GM19351 (cell line): ENCODE measurements around the gene USP28.
"Not testable (repeated sequence)": the region's sequence is repeated elsewhere in the genome, so short reads cannot be mapped to it uniquely, and the experiment has no call there.

Experiments used
- ATAC-seq: cut with Tn5 transposase; IDR thresholded peaks from one replicate; pipeline ENCODE4 v1.9.1; 2021; ENCODE audit warnings: mild to moderate bottlenecking, moderate library complexity; ENCODE audit not compliant: unreplicated experiment

USP28 gene

GRCh38 chr11:113875234-113876073 lies at the start of gene USP28:
USP28 (minus strand) TSS chr11:113875572; CDS start chr11:113875501, 71 bp downstream.
- peak; percentile 81 for ATAC-seq

- ATAC-seq, result no peak
Measured at GRCh38 chr11:113923572-113923971, 48.2 kb upstream of the USP28 start.

- ATAC-seq, result not testable (repeated sequence)
Measured at GRCh38 chr11:113911491-113911890, 36.1 kb upstream of the USP28 start.

- no peak for ATAC-seq
Measured at GRCh38 chr11:113908098-113908497, 32.7 kb upstream of the USP28 start.

- ATAC-seq, result no peak
Measured at GRCh38 chr11:113907681-113908080, 32.3 kb upstream of the USP28 start.

- no peak for ATAC-seq
Measured at GRCh38 chr11:113907152-113907551, 31.8 kb upstream of the USP28 start.

- no peak for ATAC-seq
Measured at GRCh38 chr11:113906516-113906915, 31.1 kb upstream of the USP28 start.

GRCh38 chr11:113906038-113906437 lies 30.7 kb upstream of the USP28 start:
- ATAC-seq, result no peak

- ATAC-seq, result no peak
Measured at GRCh38 chr11:113904379-113905101, 29.2 kb upstream of the USP28 start, which contains the start of gene HTR3B. HTR3B (plus strand) TSS chr11:113904796; CDS start chr11:113904934, 138 bp downstream.

- ATAC-seq, result no peak
Measured at GRCh38 chr11:113901141-113901540, 25.8 kb upstream of the USP28 start.

GRCh38 chr11:113896156-113896879 lies 20.9 kb upstream of the USP28 start:
- no peak for ATAC-seq

- no peak for ATAC-seq
Measured at GRCh38 chr11:113895367-113896155, 20.2 kb upstream of the USP28 start.

- no peak for ATAC-seq
Measured at GRCh38 chr11:113894421-113894996, 19.1 kb upstream of the USP28 start.

- no peak for ATAC-seq
Measured at GRCh38 chr11:113888848-113889247, 13.5 kb upstream of the USP28 start.

- ATAC-seq, result no peak
Measured at GRCh38 chr11:113885897-113886296, 10.5 kb upstream of the USP28 start.

GRCh38 chr11:113884361-113884836 lies 9.0 kb upstream of the USP28 start:
- no peak for ATAC-seq

- ATAC-seq, result no peak
Measured at GRCh38 chr11:113881856-113882255, 6.5 kb upstream of the USP28 start.

- ATAC-seq, result no peak
Measured at GRCh38 chr11:113880971-113881370, 5.6 kb upstream of the USP28 start.

- not testable (repeated sequence) for ATAC-seq
Measured at GRCh38 chr11:113879446-113879845, 4.1 kb upstream of the USP28 start.

GRCh38 chr11:113877670-113878055 lies 2.3 kb upstream of the USP28 start:
- no peak for ATAC-seq
